HL-60 (cell line): ENCODE measurements around the gene TARS2.

Source experiments
- DNase-seq, 2 experiments: peaks; one replicate each; pipeline ENCODE4 v3.0.0-alpha.2; 2010 to 2020; ENCODE audit warnings: low read depth in 1 of 2, low spot score in 1 of 2
- H3K27ac ChIP-seq: fragments of 250-450 bp; sonication (Bioruptor Pico); replicated peaks from 2 replicates; pipeline ENCODE4 v1.5.1; 2020; ENCODE audit warnings: mild to moderate bottlenecking, moderate library complexity
- H3K27me3 ChIP-seq: fragments of 250-450 bp; sonication (Bioruptor Pico); 2 replicates; pipeline ENCODE4 v1.5.1; 2021; ENCODE audit warnings: mild to moderate bottlenecking, moderate library complexity; ENCODE audit not compliant: insufficient read depth, poor library complexity, severe bottlenecking
- H3K4me3 ChIP-seq: replicated peaks from 2 replicates; pipeline ENCODE4 v1.5.1; 2011; ENCODE audit warnings: mild to moderate bottlenecking, control low read depth, low read length; ENCODE audit not compliant: insufficient read depth
- GABPA ChIP-seq: IDR thresholded peaks from 2 replicates; pipeline ENCODE4 v1.6.1; 2012; ENCODE audit warnings: low read depth
- POLR2AphosphoS5 ChIP-seq: IDR thresholded peaks from 2 replicates; pipeline ENCODE4 v1.6.1; 2012; ENCODE audit warnings: low read depth
- SPI1 ChIP-seq: IDR thresholded peaks from 2 replicates; pipeline ENCODE4 v1.6.1; 2012; ENCODE audit warnings: low read depth, mild to moderate bottlenecking, borderline replicate concordance
- TF ChIP-seq, protein P1 (sequence below): IDR thresholded peaks from one replicate; pipeline ENCODE4 v1.5.1; 2011; ENCODE audit warnings: low read length, control low read depth, inconsistent platforms; ENCODE audit not compliant: insufficient read depth
- TF ChIP-seq, protein P2 (sequence below): IDR thresholded peaks from 2 replicates; pipeline ENCODE4 v1.6.1; 2012; ENCODE audit warnings: low read depth; ENCODE audit not compliant: insufficient replicate concordance

TARS2 gene

DNA sequence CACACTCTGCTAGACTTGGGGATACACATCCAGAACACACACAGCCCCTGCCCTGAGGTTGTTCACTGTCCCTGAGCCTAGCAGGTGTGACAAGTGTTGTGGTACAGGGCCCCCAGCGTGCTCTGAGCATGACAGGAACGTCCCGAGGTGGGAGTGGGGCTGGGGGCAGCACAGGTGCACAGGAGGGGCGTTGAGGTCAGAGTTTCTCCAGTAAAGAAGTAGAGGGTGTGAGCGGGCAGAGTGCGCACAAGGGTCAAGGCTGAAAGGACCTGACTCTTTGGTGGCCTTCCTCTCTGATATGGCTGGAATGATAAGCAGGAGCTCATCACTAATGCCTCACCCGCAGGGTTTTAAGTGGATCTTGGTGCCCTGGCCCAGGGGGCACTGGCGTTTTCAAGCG lies 27.0 kb downstream of the TARS2 start:
- no peak for TF ChIP-seq POLR2AphosphoS5
- no peak for TF ChIP-seq SPI1
- TF ChIP-seq, protein P1, sequence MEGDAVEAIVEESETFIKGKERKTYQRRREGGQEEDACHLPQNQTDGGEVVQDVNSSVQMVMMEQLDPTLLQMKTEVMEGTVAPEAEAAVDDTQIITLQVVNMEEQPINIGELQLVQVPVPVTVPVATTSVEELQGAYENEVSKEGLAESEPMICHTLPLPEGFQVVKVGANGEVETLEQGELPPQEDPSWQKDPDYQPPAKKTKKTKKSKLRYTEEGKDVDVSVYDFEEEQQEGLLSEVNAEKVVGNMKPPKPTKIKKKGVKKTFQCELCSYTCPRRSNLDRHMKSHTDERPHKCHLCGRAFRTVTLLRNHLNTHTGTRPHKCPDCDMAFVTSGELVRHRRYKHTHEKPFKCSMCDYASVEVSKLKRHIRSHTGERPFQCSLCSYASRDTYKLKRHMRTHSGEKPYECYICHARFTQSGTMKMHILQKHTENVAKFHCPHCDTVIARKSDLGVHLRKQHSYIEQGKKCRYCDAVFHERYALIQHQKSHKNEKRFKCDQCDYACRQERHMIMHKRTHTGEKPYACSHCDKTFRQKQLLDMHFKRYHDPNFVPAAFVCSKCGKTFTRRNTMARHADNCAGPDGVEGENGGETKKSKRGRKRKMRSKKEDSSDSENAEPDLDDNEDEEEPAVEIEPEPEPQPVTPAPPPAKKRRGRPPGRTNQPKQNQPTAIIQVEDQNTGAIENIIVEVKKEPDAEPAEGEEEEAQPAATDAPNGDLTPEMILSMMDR: no peak
- no peak for TF ChIP-seq GABPA
- TF ChIP-seq, protein P2, sequence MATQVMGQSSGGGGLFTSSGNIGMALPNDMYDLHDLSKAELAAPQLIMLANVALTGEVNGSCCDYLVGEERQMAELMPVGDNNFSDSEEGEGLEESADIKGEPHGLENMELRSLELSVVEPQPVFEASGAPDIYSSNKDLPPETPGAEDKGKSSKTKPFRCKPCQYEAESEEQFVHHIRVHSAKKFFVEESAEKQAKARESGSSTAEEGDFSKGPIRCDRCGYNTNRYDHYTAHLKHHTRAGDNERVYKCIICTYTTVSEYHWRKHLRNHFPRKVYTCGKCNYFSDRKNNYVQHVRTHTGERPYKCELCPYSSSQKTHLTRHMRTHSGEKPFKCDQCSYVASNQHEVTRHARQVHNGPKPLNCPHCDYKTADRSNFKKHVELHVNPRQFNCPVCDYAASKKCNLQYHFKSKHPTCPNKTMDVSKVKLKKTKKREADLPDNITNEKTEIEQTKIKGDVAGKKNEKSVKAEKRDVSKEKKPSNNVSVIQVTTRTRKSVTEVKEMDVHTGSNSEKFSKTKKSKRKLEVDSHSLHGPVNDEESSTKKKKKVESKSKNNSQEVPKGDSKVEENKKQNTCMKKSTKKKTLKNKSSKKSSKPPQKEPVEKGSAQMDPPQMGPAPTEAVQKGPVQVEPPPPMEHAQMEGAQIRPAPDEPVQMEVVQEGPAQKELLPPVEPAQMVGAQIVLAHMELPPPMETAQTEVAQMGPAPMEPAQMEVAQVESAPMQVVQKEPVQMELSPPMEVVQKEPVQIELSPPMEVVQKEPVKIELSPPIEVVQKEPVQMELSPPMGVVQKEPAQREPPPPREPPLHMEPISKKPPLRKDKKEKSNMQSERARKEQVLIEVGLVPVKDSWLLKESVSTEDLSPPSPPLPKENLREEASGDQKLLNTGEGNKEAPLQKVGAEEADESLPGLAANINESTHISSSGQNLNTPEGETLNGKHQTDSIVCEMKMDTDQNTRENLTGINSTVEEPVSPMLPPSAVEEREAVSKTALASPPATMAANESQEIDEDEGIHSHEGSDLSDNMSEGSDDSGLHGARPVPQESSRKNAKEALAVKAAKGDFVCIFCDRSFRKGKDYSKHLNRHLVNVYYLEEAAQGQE: no peak
- Histone ChIP-seq H3K27ac (no peak overlapping the region), H3K4me3 (no peak overlapping the region), H3K27me3 (no peaks in the 10 kb centered on the region)
- no peak for DNase-seq

DNA sequence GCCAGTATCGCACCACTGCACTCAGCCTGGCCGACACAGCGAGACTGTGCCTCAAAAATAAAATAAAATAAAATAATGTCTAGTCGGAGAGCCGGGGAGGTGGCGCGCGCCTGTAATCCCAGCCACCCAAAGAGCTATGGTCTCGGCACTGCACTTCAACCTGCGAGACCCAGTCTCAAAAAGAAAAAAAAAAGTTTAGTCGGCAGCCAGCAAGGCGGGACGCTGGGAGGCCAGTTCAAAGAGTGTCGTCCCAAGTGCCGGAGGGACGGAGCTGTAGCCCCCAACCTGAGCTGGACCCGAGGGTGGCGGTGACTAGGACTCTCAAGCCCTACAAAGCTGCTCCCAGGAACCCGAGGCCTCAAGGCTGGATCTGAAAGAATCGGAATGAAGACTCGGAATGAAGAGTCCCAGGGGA lies 27.7 kb downstream of the TARS2 start:
- Histone ChIP-seq H3K27me3 (no peaks in the 10 kb centered on the region), H3K4me3 (peak overlapping the region; percentile 61), H3K27ac (peak overlapping the region; percentile 22; the same call in 1 of the 2 replicates)
- TF ChIP-seq GABPA (no peak), POLR2AphosphoS5 (no peak), SPI1 (no peak)
- TF ChIP-seq, protein P1: no peak
- TF ChIP-seq, protein P2: no peak
- DNase-seq: no peak

GRCh38 chr1:150515328-150516049 lies 28.3 kb downstream of the TARS2 start, which contains the start of gene FALEC:
Gene FALEC (plus strand): TSS chr1:150515752.
- peak within 1 kb of the TSS; percentile 61 for H3K4me3 ChIP-seq
- TF ChIP-seq SPI1: no peak
- TF ChIP-seq, protein P2: no peak
- TF ChIP-seq GABPA: no peak
- TF ChIP-seq, protein P1: no peak
- TF ChIP-seq POLR2AphosphoS5: no peak
- peak within 1 kb of the TSS; percentile 47 for H3K27ac ChIP-seq
- H3K27me3 ChIP-seq: no peaks in the 10 kb centered on the region
- DNase-seq: peak; percentile 89 to 94
